K562 (cell line): ENCODE measurements around the gene SLC24A3. TPM values are rescaled to one million over a fixed set of nuclear protein-coding genes. Genes with fewer than 3 reads are reported as not detected.

Experiments used
- ATAC-seq: fragments of 200-7000 bp; cut with Tn5 transposase; 3 replicates; pipeline ENCODE4 v1.9.1; 2020; ENCODE audit warnings: moderate library complexity
- BruUV-seq: library from RNA; stranded (reverse); fragments of 400-500 nt; replicated peaks from 2 replicates; lab custom pipeline; 2021; lab: Mats Ljungman, UMichigan
- CTCF ChIA-PET: fragments of 300-600 bp; formaldehyde crosslinking; extraction: SDS; loops from one replicate; lab custom pipeline; 2021; ENCODE audit warnings: low intra/inter-chr PET ratio; lab: Yijun Ruan, JAX
- POLR2A ChIA-PET: fragments of 300-600, 350-650 bp; sonication (Branson Sonifier 250); formaldehyde crosslinking; extraction: SDS; loops from one replicate; lab custom pipeline; 2021; ENCODE audit warnings: antibody characterized with exemption, inconsistent platforms; lab: Yijun Ruan, JAX
- DNase-seq, 4 experiments: peaks; one replicate each; pipeline versions ENCODE4 v3.0.0 to v3.0.0-alpha.2; 2011 to 2018; ENCODE audit warnings: low spot score in 3 of 4, mixed read lengths in 3 of 4; ENCODE audit errors: extremely low read depth in 1 of 4
- FAIRE-seq: peaks from 2 replicates; lab custom pipeline; 2011; peaks lifted over from hg19 to GRCh38; lab: Jason Lieb, UNC
- H2AFZ ChIP-seq: 2 replicates; pipeline ENCODE4 v1.6.0; 2011; ENCODE audit warnings: low read depth, low read length, control low read depth, inconsistent platforms
- H3K27ac ChIP-seq: fragments of 200-600 bp; 3 replicates; pipeline ENCODE4 v1.8.0; 2011; ENCODE audit warnings: low read depth, mild to moderate bottlenecking, control low read depth, inconsistent platforms, low read length, moderate library complexity, mixed read lengths; ENCODE audit errors: extremely low read depth
- H3K27me3 ChIP-seq, 2 experiments: fragments of 300-600 bp in 1 of 2; 2 replicates in 1 of 2; 3 replicates in 1 of 2; pipeline versions ENCODE4 v1.6.0 to v1.8.0; 2011; ENCODE audit warnings: inconsistent platforms in 2 of 2, low read length in 2 of 2, mild to moderate bottlenecking in 1 of 2, mixed read lengths in 1 of 2, moderate library complexity in 1 of 2; ENCODE audit not compliant: control insufficient read depth in 2 of 2, insufficient read depth in 2 of 2
- H3K36me3 ChIP-seq: fragments of 300-600 bp; 3 replicates; pipeline ENCODE4 v1.8.0; 2011; ENCODE audit warnings: mild to moderate bottlenecking, low read length, inconsistent platforms; ENCODE audit not compliant: control insufficient read depth, insufficient read depth
- H3K4me1 ChIP-seq, 2 experiments: fragments of 200-600 bp in 1 of 2; replicated peaks in 1 of 2; 2 replicates in 1 of 2; 3 replicates in 1 of 2; pipeline versions ENCODE4 v1.5.1 to v1.8.0; 2011; ENCODE audit warnings: inconsistent platforms in 2 of 2, low read length in 2 of 2, mild to moderate bottlenecking in 1 of 2, mixed read lengths in 1 of 2, moderate library complexity in 1 of 2; ENCODE audit not compliant: control insufficient read depth in 2 of 2, insufficient read depth in 2 of 2
- H3K4me2 ChIP-seq: 2 replicates; pipeline ENCODE4 v1.6.1; 2011; ENCODE audit warnings: low read length, control low read depth, inconsistent platforms, mixed read lengths; ENCODE audit not compliant: insufficient read depth
- H3K4me3 ChIP-seq: fragments of 200-600 bp; sonication (generic), shearing (Covaris generic); 2 replicates; pipeline ENCODE4 v1.5.1; 2016; ENCODE audit warnings: control low read depth, inconsistent platforms
- H3K79me2 ChIP-seq: fragments of 200-600 bp; 3 replicates; pipeline ENCODE4 v1.8.0; 2011; ENCODE audit warnings: low read length, inconsistent platforms; ENCODE audit not compliant: control insufficient read depth, insufficient read depth
- H3K9ac ChIP-seq, 2 experiments: 2 replicates each; pipeline versions ENCODE4 v1.6.0 to v1.6.1; 2011; ENCODE audit warnings: low read depth in 2 of 2, low read length in 2 of 2, control low read depth in 1 of 2, inconsistent platforms in 1 of 2, mild to moderate bottlenecking in 1 of 2, mixed read lengths in 1 of 2; ENCODE audit not compliant: insufficient read depth in 1 of 2
- H3K9me1 ChIP-seq: one replicate; pipeline ENCODE4 v1.6.0; 2011; ENCODE audit warnings: inconsistent platforms, mild to moderate bottlenecking, low read length, moderate library complexity; ENCODE audit not compliant: control insufficient read depth, insufficient read depth
- H3K9me3 ChIP-seq: replicated peaks from 2 replicates; pipeline ENCODE4 v1.5.1; 2011; ENCODE audit warnings: low read depth, low read length, inconsistent platforms; ENCODE audit not compliant: control insufficient read depth, insufficient read depth
- H4K20me1 ChIP-seq: replicated peaks from 2 replicates; pipeline ENCODE4 v1.6.1; 2011; ENCODE audit warnings: low read length, inconsistent platforms, mixed read lengths; ENCODE audit not compliant: control insufficient read depth, insufficient read depth
- E2F8 ChIP-seq: fragments of 450-650 bp; IDR thresholded peaks from 2 replicates; pipeline ENCODE4 v1.7.1; 2018; ENCODE audit warnings: mild to moderate bottlenecking, low read depth; ENCODE audit not compliant: partially characterized antibody
- FOS ChIP-seq: IDR thresholded peaks from 3 replicates; pipeline ENCODE4 v1.6.1; 2011; ENCODE audit not compliant: insufficient read length; ENCODE audit errors: extremely low read depth
- FOXJ2 ChIP-seq: fragments of 200-800 bp; sonication (Bioruptor generic); IDR thresholded peaks from 2 replicates; pipeline ENCODE4 v1.6.1; 2016; ENCODE audit warnings: missing genetic modification characterization, missing compliant biosample characterization
- KLF1 ChIP-seq: fragments of 450-650 bp; IDR thresholded peaks from 2 replicates; pipeline ENCODE4 v1.6.1; 2016; ENCODE audit warnings: missing genetic modification characterization, missing compliant biosample characterization
- RERE ChIP-seq: sonication (generic); formaldehyde crosslinking; IDR thresholded peaks from 2 replicates; pipeline ENCODE4 v1.8.0; 2023; ENCODE audit warnings: missing genetic modification reagents, mild to moderate bottlenecking, borderline replicate concordance
- WGBS: fragments of 100-300 bp; shearing (Covaris generic); methylation state at CpG from one replicate; pipeline ENCODE4 v1.1.6; 2016; ENCODE audit warnings: low coverage, mixed read lengths; ENCODE audit not compliant: insufficient coverage; ENCODE audit errors: missing lambda C conversion rate; 5-methylcytosine and 5-hydroxymethylcytosine counted together
- in situ Hi-C: fragments of 300-500 bp; cut with MboI; formaldehyde crosslinking; loops from 4 replicates; pipeline ENCODE4 v1.15.0; 2018; ENCODE audit warnings: inconsistent platforms, mixed read lengths
- intact Hi-C: fragments of 100-400 bp; cut with micrococcal nuclease; formaldehyde crosslinking; loops from 2 replicates; pipeline ENCODE4 v1.14.2; 2022
- polyA plus RNA-seq, 8 experiments: library from polyadenylated mRNA; depleted of rRNA in 4 of 8; stranded (reverse) in 5 of 8; unstranded in 3 of 8; fragments of >200 nt; fragmentation: Nextera tagmentation in 2 of 8; fragmentation: Illumina TruSeq in 1 of 8; extraction: Ambion mirVana in 2 of 8; extraction: Trizol in 1 of 8; gene quantifications; 2 replicates each; pipeline versions ENCODE4 v1.2.1 to v1.2.3, GENCODE V29; 2011 to 2014; ENCODE audit warnings: inconsistent platforms in 1 of 8, missing spikeins in 1 of 8
- total RNA-seq, 7 experiments: library from RNA; depleted of rRNA in 6 of 7; stranded (reverse); fragments of >200 nt in 6 of 7; fragmentation: Illumina TruSeq in 2 of 7; extraction: Trizol in 2 of 7; gene quantifications; 2 replicates each; pipeline versions ENCODE4 v1.2.1 to v1.2.3, GENCODE V29; 2011 to 2021; ENCODE audit warnings: low replicate concordance in 1 of 7

Gene SLC24A3
- total and polyA plus RNA-seq, 9 of the 15 experiments (the other 6 are each of a cell fraction or from before 2014, with no cell fraction given) = not detected

- BruUV-seq = no TSS peak
- H3K4me2 ChIP-seq = no peak overlapping the region
- in situ Hi-C loops = no loop called here
- CTCF ChIA-PET = no interaction called here
- intact Hi-C loops = no loop called here
- no peak overlapping the region for H3K9ac ChIP-seq
- H2AFZ ChIP-seq = no peak overlapping the region
- TF ChIP-seq E2F8 (no peak), FOXJ2 (tag) (no peak)
- TF ChIP-seq, all 486 proteins: peak for 0
- H3K4me3 ChIP-seq = no peak overlapping the region
- FAIRE-seq (no peak), DNase-seq (no peak), ATAC-seq (no peak)
- H3K9me1 ChIP-seq = no peaks in the 10 kb centered on the region
- no peaks in the 10 kb centered on the region for H3K9me3 ChIP-seq
- no peaks in the 10 kb centered on the region for H3K79me2 ChIP-seq
- H3K4me1 ChIP-seq = no peaks in the 10 kb centered on the region
- POLR2A ChIA-PET = no interaction called here
- H3K36me3 ChIP-seq = no peaks in the 10 kb centered on the region
- 0% methylated on average over 3 of the region's 3 CpGs for WGBS
- no peaks in the 10 kb centered on the region for H3K27me3 ChIP-seq
- no peak overlapping the region for H3K27ac ChIP-seq
- no peaks in the 10 kb centered on the region for H4K20me1 ChIP-seq
Measured at GRCh38 chr20:19740512-19740911, 528.1 kb downstream of the SLC24A3 start.

DNA sequence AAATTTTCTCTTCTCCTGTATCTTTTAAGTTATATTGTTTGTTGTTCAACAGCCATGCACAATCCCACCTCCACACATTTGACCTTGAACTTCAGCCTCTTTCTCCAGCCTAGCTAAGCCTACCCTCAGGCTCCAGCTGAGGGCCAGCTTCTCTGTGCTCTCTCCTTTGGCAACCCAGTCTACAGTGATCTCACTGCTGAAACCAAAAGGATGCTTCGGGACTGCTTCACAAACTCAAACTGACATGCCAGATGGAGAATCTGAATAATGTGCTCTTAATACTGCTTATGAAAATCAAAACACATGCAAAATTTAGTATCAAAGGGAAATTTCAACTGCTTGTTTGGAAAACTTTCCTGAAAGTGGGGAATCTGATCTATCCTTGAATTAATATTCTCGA lies 529.5 kb downstream of the SLC24A3 start:
- no peak overlapping the region for H3K9ac ChIP-seq
- in situ Hi-C loops = no loop called here
- no peaks in the 10 kb centered on the region for H3K79me2 ChIP-seq
- no peak overlapping the region for H2AFZ ChIP-seq
- CTCF ChIA-PET = no interaction called here
- H4K20me1 ChIP-seq = no peaks in the 10 kb centered on the region
- POLR2A ChIA-PET = no interaction called here
- H3K9me3 ChIP-seq = no peaks in the 10 kb centered on the region
- no peaks in the 10 kb centered on the region for H3K9me1 ChIP-seq
- ATAC-seq (no peak), FAIRE-seq (no peak), DNase-seq (no peak)
- no peaks in the 10 kb centered on the region for H3K36me3 ChIP-seq
- H3K4me3 ChIP-seq = no peak overlapping the region
- H3K27me3 ChIP-seq = no peaks in the 10 kb centered on the region
- WGBS = 0% methylated on average over 2 of the region's 2 CpGs
- no peak overlapping the region for H3K27ac ChIP-seq
- no peak overlapping the region for H3K4me2 ChIP-seq
- no peaks in the 10 kb centered on the region for H3K4me1 ChIP-seq
- BruUV-seq = no TSS peak
- intact Hi-C loops = no loop called here
- no peak for TF ChIP-seq KLF1 (tag)
- TF ChIP-seq RERE (CRISPR knock-in tag) = no peak
- no peak for TF ChIP-seq FOS
